Stimulated activated CD8-positive, alpha-beta memory T cell treated with anti-CD3 and anti-CD28 coated beads, Interleukin-2, amount 100 ng/mL, for 1 hour (primary cell): ENCODE data around the gene CCDC102A.
A peak's percentile ranks its signal among the peaks of the same experiment; 100 is the strongest.

ENCODE experiments used
- DNase-seq, 2 donors: peaks; one replicate each; pipeline ENCODE4 v3.0.0-alpha.2; 2020; ENCODE audit warnings: low read depth in 2 of 2

Gene CCDC102A

DNA sequence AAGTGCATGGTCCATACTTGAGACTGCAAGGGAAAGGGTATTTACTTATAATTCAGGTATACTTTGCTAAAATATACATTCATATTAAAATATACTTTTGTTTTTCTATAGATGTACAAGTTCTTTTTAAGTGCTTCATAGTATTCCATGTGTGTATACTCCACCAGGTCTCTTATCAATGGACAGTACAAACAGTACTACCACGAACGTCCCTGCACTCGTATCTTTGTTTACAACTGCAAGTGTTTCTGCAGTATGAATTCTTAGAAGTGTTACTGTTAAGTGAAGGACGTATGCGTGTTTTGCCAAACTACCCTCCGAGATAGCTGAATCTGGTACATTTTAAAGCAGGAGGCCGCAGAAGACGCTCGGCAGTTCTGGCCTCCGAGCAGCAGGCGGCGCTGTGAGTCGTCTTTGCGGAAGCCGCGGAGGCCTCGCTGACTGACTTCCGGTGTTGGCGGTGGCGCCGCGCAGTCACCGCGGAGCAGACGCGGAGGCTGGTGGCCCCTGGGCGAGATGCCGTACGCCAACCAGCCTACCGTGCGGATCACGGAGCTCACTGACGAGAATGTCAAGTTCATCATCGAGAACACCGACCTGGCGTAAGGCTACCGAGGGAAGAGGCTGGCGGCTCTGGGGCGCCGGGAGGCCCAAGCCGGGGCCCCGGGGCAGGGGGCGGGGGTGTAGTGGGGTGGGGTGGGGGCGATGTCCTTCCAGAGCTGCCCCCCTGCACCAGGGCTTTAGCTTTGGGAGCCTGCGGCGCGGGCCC lies 74.0 kb downstream of the CCDC102A start, which contains the start of gene POLR2C:
Gene POLR2C (plus strand): TSS at position 471 of the 769 bp plus-strand sequence. CDS start 46 bp downstream, at position 517.
- peak; percentile 85 to 91 for DNase-seq
